Smooth muscle cell (in vitro differentiated cells): ENCODE results near the gene GPR15. TPM values are rescaled to one million over a fixed set of nuclear protein-coding genes. Genes with fewer than 3 reads are reported as not detected.

Experiments
- DNase-seq: peaks from one replicate; lab custom pipeline; 2025; ENCODE audit not compliant: unreplicated experiment; lab: John Stamatoyannopoulos, UW
- H2AFZ ChIP-seq: fragments of 200-600 bp; sonication (generic); 2 replicates; pipeline ENCODE4 v1.6.0; 2016; ENCODE audit warnings: antibody characterized with exemption, low read depth, mild to moderate bottlenecking
- H3F3A ChIP-seq: fragments of 200-600 bp; sonication (generic); 2 replicates; pipeline ENCODE4 v1.6.0; 2017; ENCODE audit warnings: antibody characterized with exemption, low read depth
- H3K27ac ChIP-seq: fragments of 200-600 bp; sonication (generic); 2 replicates; pipeline ENCODE4 v1.5.1; 2016; ENCODE audit warnings: low read depth, mild to moderate bottlenecking
- H3K27me3 ChIP-seq: fragments of 200-600 bp; sonication (generic); 2 replicates; pipeline ENCODE4 v1.6.1; 2016; ENCODE audit warnings: low read depth, mild to moderate bottlenecking
- H3K36me3 ChIP-seq: fragments of 200-600 bp; sonication (generic); 2 replicates; pipeline ENCODE4 v1.5.1; 2016; ENCODE audit warnings: low read depth
- H3K4me1 ChIP-seq: fragments of 200-600 bp; sonication (generic); 2 replicates; pipeline ENCODE4 v1.5.1; 2016; ENCODE audit warnings: low read depth
- H3K4me2 ChIP-seq: fragments of 200-600 bp; sonication (generic); 2 replicates; pipeline ENCODE4 v1.6.0; 2016; ENCODE audit warnings: mild to moderate bottlenecking
- H3K4me3 ChIP-seq: fragments of 200-600 bp; sonication (generic); 2 replicates; pipeline ENCODE4 v1.5.1; 2016; ENCODE audit warnings: mild to moderate bottlenecking
- H3K79me2 ChIP-seq: fragments of 200-600 bp; sonication (generic); 2 replicates; pipeline ENCODE4 v1.6.0; 2016; ENCODE audit warnings: low read depth, mild to moderate bottlenecking
- H3K9ac ChIP-seq: fragments of 200-600 bp; sonication (generic); 2 replicates; pipeline ENCODE4 v1.6.0; 2016; ENCODE audit warnings: low read depth
- H3K9me3 ChIP-seq: fragments of 200-600 bp; sonication (generic); replicated peaks from 2 replicates; pipeline ENCODE4 v1.5.1; 2016; ENCODE audit warnings: low read depth
- H4K20me1 ChIP-seq: fragments of 200-600 bp; sonication (generic); 2 replicates; pipeline ENCODE4 v1.6.0; 2016; ENCODE audit warnings: low read depth
- WGBS: methylation state at CpG from one replicate; pipeline ENCODE4 v1.1.7; 2016; ENCODE audit warnings: low lambda C conversion rate; 5-methylcytosine and 5-hydroxymethylcytosine counted together
- polyA plus RNA-seq: library from polyadenylated mRNA; unstranded; fragments of >200 nt; fragmentation: Nextera tagmentation; extraction: Ambion mirVana; gene quantifications from 2 replicates; pipeline ENCODE4 v1.2.1, GENCODE V29; 2016
- total RNA-seq: library from RNA; depleted of rRNA; stranded (reverse); fragments of >200 nt; gene quantifications from 2 replicates; pipeline ENCODE4 v1.2.3, GENCODE V29; 2014
- TF ChIP-seq, protein P1 (sequence below): fragments of 200-600 bp; sonication (generic); IDR thresholded peaks from 2 replicates; pipeline ENCODE4 v1.5.1; 2017; ENCODE audit warnings: borderline replicate concordance, mild to moderate bottlenecking, antibody characterized with exemption; ENCODE audit not compliant: insufficient read depth, poor library complexity, severe bottlenecking

GPR15 gene
- total and polyA plus RNA-seq, 2 experiments from 2014 or later = not detected

DNA sequence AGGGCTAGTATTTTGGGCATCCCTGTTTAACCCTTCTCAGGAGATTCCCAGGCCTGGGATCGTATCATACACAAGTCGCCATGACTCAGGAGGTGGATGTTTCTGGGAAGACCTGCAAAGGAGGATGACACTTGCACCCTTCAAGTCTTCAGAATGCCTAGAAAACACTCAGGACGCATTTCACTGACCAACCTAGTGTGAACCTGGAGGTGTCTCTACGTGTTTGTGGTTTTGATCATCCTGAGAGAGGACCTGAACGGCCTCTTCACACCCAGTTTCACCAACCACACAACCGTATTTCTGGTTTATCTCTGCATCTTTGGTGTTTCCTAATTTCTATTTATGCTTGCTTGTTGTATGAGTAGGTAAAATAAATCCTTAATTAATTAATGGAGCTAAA is 6.3 kb upstream of the GPR15 start:
- no peak for DNase-seq
- Histone ChIP-seq H3K9me3 (no peaks in the 10 kb centered on the region), H4K20me1 (peaks cover 16% of the 10 kb centered on the region), H3K9ac (no peak overlapping the region), H3K27me3 (no peaks in the 10 kb centered on the region), H3K4me2 (no peak overlapping the region), H3K79me2 (peaks cover 15% of the 10 kb centered on the region), H3F3A (no peaks in the 10 kb centered on the region), H3K4me3 (no peak overlapping the region), H2AFZ (no peak overlapping the region), H3K27ac (no peak overlapping the region), H3K4me1 (peaks cover 23% of the 10 kb centered on the region), H3K36me3 (no peaks in the 10 kb centered on the region)
- TF ChIP-seq, protein P1, sequence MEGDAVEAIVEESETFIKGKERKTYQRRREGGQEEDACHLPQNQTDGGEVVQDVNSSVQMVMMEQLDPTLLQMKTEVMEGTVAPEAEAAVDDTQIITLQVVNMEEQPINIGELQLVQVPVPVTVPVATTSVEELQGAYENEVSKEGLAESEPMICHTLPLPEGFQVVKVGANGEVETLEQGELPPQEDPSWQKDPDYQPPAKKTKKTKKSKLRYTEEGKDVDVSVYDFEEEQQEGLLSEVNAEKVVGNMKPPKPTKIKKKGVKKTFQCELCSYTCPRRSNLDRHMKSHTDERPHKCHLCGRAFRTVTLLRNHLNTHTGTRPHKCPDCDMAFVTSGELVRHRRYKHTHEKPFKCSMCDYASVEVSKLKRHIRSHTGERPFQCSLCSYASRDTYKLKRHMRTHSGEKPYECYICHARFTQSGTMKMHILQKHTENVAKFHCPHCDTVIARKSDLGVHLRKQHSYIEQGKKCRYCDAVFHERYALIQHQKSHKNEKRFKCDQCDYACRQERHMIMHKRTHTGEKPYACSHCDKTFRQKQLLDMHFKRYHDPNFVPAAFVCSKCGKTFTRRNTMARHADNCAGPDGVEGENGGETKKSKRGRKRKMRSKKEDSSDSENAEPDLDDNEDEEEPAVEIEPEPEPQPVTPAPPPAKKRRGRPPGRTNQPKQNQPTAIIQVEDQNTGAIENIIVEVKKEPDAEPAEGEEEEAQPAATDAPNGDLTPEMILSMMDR = no peak
- WGBS = 90% methylated on average over 6 of the region's 6 CpGs

DNA sequence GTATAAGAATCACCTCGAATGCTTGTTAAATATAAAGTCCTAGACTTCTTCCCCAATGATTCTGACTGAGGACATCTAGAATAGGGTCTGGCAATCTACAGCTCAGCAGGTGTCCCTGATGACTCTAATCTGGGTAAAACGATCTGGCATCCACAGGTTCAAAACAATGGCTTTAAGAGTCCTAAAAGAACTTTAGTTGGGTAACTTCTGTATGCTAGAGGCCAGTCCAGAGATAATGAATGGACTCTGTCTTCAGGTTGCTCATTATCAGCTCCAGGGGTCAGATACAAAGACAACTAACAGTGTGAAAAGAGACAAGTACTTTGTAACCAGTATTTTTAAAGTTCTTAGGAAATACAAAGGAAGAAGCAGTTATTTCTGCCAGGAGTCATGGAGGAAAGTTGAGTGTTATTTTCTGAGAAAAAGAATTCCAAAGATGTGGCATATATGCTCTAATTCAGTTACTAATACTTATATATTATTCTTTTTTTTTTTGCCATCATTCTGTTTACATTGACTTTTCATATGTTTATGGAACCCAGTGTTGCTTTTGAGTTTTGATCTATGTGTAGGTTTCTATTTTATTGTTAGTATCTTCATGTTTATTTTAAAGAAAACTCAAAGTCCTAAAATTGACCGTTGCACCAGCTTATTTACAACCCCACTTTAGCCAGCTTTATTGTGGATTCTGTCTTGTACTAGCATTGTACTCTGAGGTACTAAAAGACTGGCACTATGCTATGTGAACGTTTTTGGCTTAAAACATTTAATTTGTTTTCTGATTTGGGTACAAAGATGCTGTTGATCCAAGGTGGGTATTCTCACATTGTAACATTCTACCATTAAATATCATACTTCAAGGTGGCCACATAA is 3.1 kb upstream of the GPR15 start:
- H3K4me2 ChIP-seq = no peak overlapping the region
- H3K4me3 ChIP-seq = no peak overlapping the region
- H3K79me2 ChIP-seq = no peaks in the 10 kb centered on the region
- H4K20me1 ChIP-seq = no peaks in the 10 kb centered on the region
- no peaks in the 10 kb centered on the region for H3F3A ChIP-seq
- H3K4me1 ChIP-seq = peaks cover 14% of the 10 kb centered on the region
- H3K27ac ChIP-seq = no peak overlapping the region
- no peaks in the 10 kb centered on the region for H3K9me3 ChIP-seq
- no peaks in the 10 kb centered on the region for H3K27me3 ChIP-seq
- no peak for DNase-seq
- TF ChIP-seq, protein P1 = no peak
- 57% methylated on average over 4 of the region's 4 CpGs for WGBS
- H2AFZ ChIP-seq = peak overlapping the region; percentile 19
- no peaks in the 10 kb centered on the region for H3K36me3 ChIP-seq
- no peak overlapping the region for H3K9ac ChIP-seq

DNA sequence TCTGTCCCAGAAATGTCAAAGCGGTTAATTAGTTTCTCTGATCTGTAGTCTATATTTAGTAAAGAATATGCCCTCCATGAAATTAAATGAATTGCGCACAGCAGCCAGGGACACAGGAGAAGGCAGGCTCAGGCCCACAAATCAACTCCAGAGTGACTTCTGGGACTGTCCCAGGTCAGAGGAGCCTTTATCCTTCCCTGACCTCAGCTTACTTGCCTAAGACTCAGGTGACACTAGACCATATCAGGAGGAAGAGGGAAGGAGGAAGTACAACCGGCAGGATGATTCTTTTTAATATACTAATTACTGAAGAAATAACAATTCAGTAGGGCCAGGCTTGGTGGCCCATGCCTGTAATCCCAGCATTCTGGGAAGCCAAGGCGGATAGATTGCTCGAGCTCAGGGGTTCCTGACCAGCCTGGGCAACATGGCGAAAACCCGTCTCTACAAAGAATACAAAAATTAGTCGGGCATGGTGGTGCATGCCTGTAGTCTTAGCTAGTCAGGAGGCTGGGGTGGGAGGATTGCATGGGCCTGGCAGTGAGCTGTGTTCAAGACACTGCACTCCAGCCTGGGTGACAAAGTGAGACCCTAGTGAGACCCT is 1.8 kb upstream of the GPR15 start:
- no peak overlapping the region for H3K9ac ChIP-seq
- no peaks in the 10 kb centered on the region for H3F3A ChIP-seq
- H3K36me3 ChIP-seq = no peaks in the 10 kb centered on the region
- H2AFZ ChIP-seq = no peak overlapping the region
- WGBS = 92% methylated on average over 8 of the region's 8 CpGs
- TF ChIP-seq, protein P1 = no peak
- H3K9me3 ChIP-seq = no peaks in the 10 kb centered on the region
- no peaks in the 10 kb centered on the region for H4K20me1 ChIP-seq
- peaks cover 14% of the 10 kb centered on the region for H3K4me1 ChIP-seq
- H3K4me3 ChIP-seq = no peak overlapping the region
- no peaks in the 10 kb centered on the region for H3K27me3 ChIP-seq
- no peak for DNase-seq
- H3K79me2 ChIP-seq = no peaks in the 10 kb centered on the region
- H3K4me2 ChIP-seq = no peak overlapping the region
- no peak overlapping the region for H3K27ac ChIP-seq
